Esophagus squamous epithelium (tissue), 5 donors: ENCODE results near the gene C19orf85. TPM values are rescaled to one million over a fixed set of nuclear protein-coding genes. Genes with fewer than 3 reads are reported as not detected.
A peak's percentile ranks its signal among the peaks of the same experiment; 100 is the strongest.

Source experiments
- DNase-seq: peaks from one replicate; lab custom pipeline; 2025; lab: John Stamatoyannopoulos, UW
- H3K27ac ChIP-seq, 4 donors: fragments of 200-600 bp; sonication (generic); one replicate each; pipeline ENCODE4 v1.5.1; 2016 to 2019; ENCODE audit warnings: mild to moderate bottlenecking in 1 of 4
- H3K27me3 ChIP-seq, 4 donors: fragments of 200-600 bp; sonication (generic); 1 replicate in 3 of 4; 2 replicates in 1 of 4; pipeline versions ENCODE4 v1.5.1 to v1.6.0; 2017 to 2021; ENCODE audit warnings: antibody characterized with exemption in 1 of 4
- H3K36me3 ChIP-seq, 3 donors: fragments of 200-600 bp; sonication (generic); one replicate each; pipeline ENCODE4 v1.5.1; 2016 to 2019
- H3K4me1 ChIP-seq, 3 donors: fragments of 200-600 bp; sonication (generic); one replicate each; pipeline ENCODE4 v1.5.1; 2017 to 2019
- H3K4me3 ChIP-seq, 4 donors: fragments of 200-600 bp; sonication (generic); 1 replicate in 3 of 4; 2 replicates in 1 of 4; pipeline ENCODE4 v1.5.1; 2016 to 2019; ENCODE audit warnings: mild to moderate bottlenecking in 2 of 4, moderate library complexity in 1 of 4
- H3K9me3 ChIP-seq, 3 donors: fragments of 200-600 bp; sonication (generic); one replicate each; pipeline ENCODE4 v1.5.1; 2016 to 2019
- CTCF ChIP-seq, 6 experiments: fragments of 450-650 bp in 4 of 6; fragments of 200-600 bp in 2 of 6; sonication (generic) in 2 of 6; IDR thresholded peaks; one replicate each; pipeline ENCODE4 v1.5.1; 2016 to 2019; ENCODE audit warnings: antibody characterized with exemption in 6 of 6, mild to moderate bottlenecking in 4 of 6, moderate library complexity in 4 of 6
- POLR2A ChIP-seq, 4 donors: fragments of 450-650 bp; IDR thresholded peaks; one replicate each; pipeline ENCODE4 v1.6.1; 2017; ENCODE audit warnings: antibody characterized with exemption in 4 of 4, mild to moderate bottlenecking in 4 of 4, moderate library complexity in 3 of 4
- WGBS, 2 donors: methylation state at CpG; one replicate each; pipeline ENCODE4 v1.1.5; 2018; 5-methylcytosine and 5-hydroxymethylcytosine counted together
- intact Hi-C: fragments of 100-400 bp; cut with DNase I; formaldehyde crosslinking; loops from one replicate; pipeline ENCODE4 v1.15.0; 2022
- total RNA-seq, 4 donors: library from RNA; depleted of rRNA; stranded (reverse); fragments of >200 nt; gene quantifications; one replicate each; pipeline ENCODE4 v1.1.0, GENCODE V29; 2016
- donor health status: DM: yes; HTN: yes; CAD: no.

C19orf85 gene
- total RNA-seq, 4 donors from 2014 or later, result not detected

GRCh38 chr19:55418185-55418584 is 46.4 kb downstream of the C19orf85 start:
- H3K36me3 ChIP-seq, result no peaks in the 10 kb centered on the region
- H3K9me3 ChIP-seq, result no peaks in the 10 kb centered on the region
- peaks cover 0 to 4% (median 0%) of the 10 kb centered on the region in 3 donors for H3K4me1 ChIP-seq
- intact Hi-C loops, result loop anchor here (10.0 kb wide), 1 partner anchor 133 kb away; the partner anchor contains the start of genes BRSK1 and HSPBP1
- H3K4me3 ChIP-seq, result no peak overlapping the region
- peaks cover 0 to 53% (median 0%) of the 10 kb centered on the region in 4 donors for H3K27me3 ChIP-seq
- WGBS, 2 donors, result 6 to 10% methylated on average over 4 to 7 of the region's 7 CpGs
- TF ChIP-seq POLR2A (IDR thresholded peaks at IDR 0.05) (no peak), CTCF (IDR thresholded peaks at IDR 0.05) (peak; percentile 46 to 80 (median 68))
- H3K27ac ChIP-seq, result no peak overlapping the region
- DNase-seq, result no peak

Other genes starting within 250 kb of the C19orf85 start
- gene TMEM86B, start 236.0 kb downstream of the C19orf85 start, total RNA-seq, result 1 to 10 TPM in 3 of 4 donors, not detected in 1; 1.1 to 3.6 (median 2.2) TPM
- 10 to 100 TPM; 30.6 to 59.2 (median 47.4) TPM for gene PPP6R1, start 205.7 kb downstream of the C19orf85 start, total RNA-seq
- gene HSPBP1, start 184.6 kb downstream of the C19orf85 start, total RNA-seq, result 10 to 100 TPM; 27.1 to 40.7 (median 32.4) TPM
- gene BRSK1, start 180.8 kb downstream of the C19orf85 start, total RNA-seq, result 1 to 10 TPM in 1 of 4 donors, under 1 TPM in 1, not detected in 2; 0.73 to 1.1 TPM
- 1 to 10 TPM in 1 of 4 donors, not detected in 3; 1.7 TPM for gene TMEM150B, start 139.4 kb downstream of the C19orf85 start, total RNA-seq
- 1 to 10 TPM; 5.3 to 9.9 (median 8.2) TPM for gene KMT5C, start 124.9 kb downstream of the C19orf85 start, total RNA-seq
- 1 to 10 TPM in 1 of 4 donors, under 1 TPM in 2, not detected in 1; 0.66 to 1.4 (median 0.95) TPM for gene COX6B2, start 110.0 kb downstream of the C19orf85 start, total RNA-seq
- gene GARIN5B, start 101.5 kb downstream of the C19orf85 start, total RNA-seq, result not detected
- not detected for gene IL11, start 94.3 kb downstream of the C19orf85 start, total RNA-seq
- gene TMEM190, start 87.9 kb downstream of the C19orf85 start, total RNA-seq, result not detected
- gene TMEM238, start 80.5 kb downstream of the C19orf85 start, total RNA-seq, result 10 to 100 TPM; 11.9 to 41.8 (median 27.1) TPM
- 100 to 1,000 TPM; 395 to 866 (median 753) TPM for gene RPL28, start 78.8 kb downstream of the C19orf85 start, total RNA-seq
- gene UBE2S, start 57.0 kb downstream of the C19orf85 start, total RNA-seq, result 10 to 100 TPM; 15.6 to 41.4 (median 31.2) TPM
- not detected for gene SHISA7, start 21.5 kb downstream of the C19orf85 start, total RNA-seq
- gene ISOC2, start 3.1 kb downstream of the C19orf85 start, total RNA-seq, result 10 to 100 TPM; 60.5 to 98.1 (median 78.7) TPM
- gene ZNF628, start 11.9 kb upstream of the C19orf85 start, total RNA-seq, result 10 to 100 TPM in 1 of 4 donors, 1 to 10 TPM in 3; 4.4 to 22.0 (median 6.8) TPM
- 1 to 10 TPM; 1.3 to 4.3 (median 2.9) TPM for gene NAT14, start 20.4 kb upstream of the C19orf85 start, total RNA-seq
- 1 to 10 TPM in 1 of 4 donors, under 1 TPM in 3; 0.40 to 5.0 (median 0.68) TPM for gene SSC5D, start 23.7 kb upstream of the C19orf85 start, total RNA-seq
- not detected for gene SBK2, start 72.4 kb upstream of the C19orf85 start, total RNA-seq
- 1 to 10 TPM in 1 of 4 donors, under 1 TPM in 1, not detected in 2; 0.22 to 1.0 TPM for gene SBK3, start 80.8 kb upstream of the C19orf85 start, total RNA-seq
- gene ZNF579, start 116.1 kb upstream of the C19orf85 start, total RNA-seq, result 1 to 10 TPM in 3 of 4 donors, under 1 TPM in 1; 0.75 to 3.0 (median 2.2) TPM
- 10 to 100 TPM in 1 of 4 donors, 1 to 10 TPM in 3; 5.8 to 12.7 (median 7.9) TPM for gene FIZ1, start 134.8 kb upstream of the C19orf85 start, total RNA-seq
- gene ZNF524, start 135.5 kb upstream of the C19orf85 start, total RNA-seq, result 10 to 100 TPM; 17.7 to 25.9 (median 22.9) TPM
- 1 to 10 TPM; 2.7 to 5.3 (median 3.3) TPM for gene ZNF865, start 140.9 kb upstream of the C19orf85 start, total RNA-seq
- gene ZNF784, start 159.8 kb upstream of the C19orf85 start, total RNA-seq, result 1 to 10 TPM; 2.9 to 6.9 (median 4.4) TPM
- 10 to 100 TPM in 3 of 4 donors, 1 to 10 TPM in 1; 8.8 to 19.1 (median 12.9) TPM for gene ZNF580, start 176.3 kb upstream of the C19orf85 start, total RNA-seq
- gene ZNF581, start 178.9 kb upstream of the C19orf85 start, total RNA-seq, result 10 to 100 TPM; 11.8 to 20.2 (median 14.0) TPM
- gene CCDC106, start 183.5 kb upstream of the C19orf85 start, total RNA-seq, result 1 to 10 TPM; 2.4 to 7.2 (median 4.6) TPM
- gene U2AF2, start 190.3 kb upstream of the C19orf85 start, total RNA-seq, result 100 to 1,000 TPM in 2 of 4 donors, 10 to 100 TPM in 2; 85.0 to 112 (median 99.7) TPM
- 100 to 1,000 TPM in 1 of 4 donors, 10 to 100 TPM in 3; 52.1 to 168 (median 77.4) TPM for gene EPN1, start 210.5 kb upstream of the C19orf85 start, total RNA-seq